A673 (cell line): Measurements from ENCODE around the gene ZNF746. TPM values are rescaled to one million over a fixed set of nuclear protein-coding genes. Genes with fewer than 3 reads are reported as not detected.

Experiments used
- BruUV-seq: library from RNA; stranded (reverse); fragments of 400-500 nt; replicated peaks from 2 replicates; lab custom pipeline; 2021; lab: Mats Ljungman, UMichigan
- CTCF ChIA-PET: fragments of 300-600 bp; sonication (Branson Sonifier 250); formaldehyde crosslinking; loops from one replicate; lab custom pipeline; 2022; ENCODE audit warnings: antibody characterized with exemption; lab: Charles Lee
- POLR2A ChIA-PET: fragments of 300-600 bp; sonication (Branson Sonifier 250); formaldehyde crosslinking; loops from one replicate; lab custom pipeline; 2022; ENCODE audit warnings: antibody characterized with exemption; ENCODE audit not compliant: low non-redundant PET; lab: Charles Lee
- DNase-seq: peaks from one replicate; pipeline ENCODE4 v3.0.0-alpha.2; 2015; ENCODE audit warnings: low spot score
- H3K27ac ChIP-seq: fragments of 200-600 bp; sonication (generic); 2 replicates; pipeline ENCODE4 v1.5.1; 2016; ENCODE audit warnings: mixed run types, low read depth, mild to moderate bottlenecking, mixed read lengths, antibody characterized with exemption, low read length; ENCODE audit not compliant: poor library complexity, severe bottlenecking
- H3K27me3 ChIP-seq: fragments of 200-600 bp; sonication (generic); replicated peaks from 2 replicates; pipeline ENCODE4 v1.6.1; 2017; ENCODE audit warnings: mixed run types, low read depth, mild to moderate bottlenecking, mixed read lengths, antibody characterized with exemption, low read length; ENCODE audit not compliant: insufficient read depth, poor library complexity
- H3K36me3 ChIP-seq: fragments of 200-600 bp; sonication (generic); 2 replicates; pipeline ENCODE4 v1.6.1; 2016; ENCODE audit warnings: mixed run types, mild to moderate bottlenecking, mixed read lengths, antibody characterized with exemption, low read length; ENCODE audit not compliant: insufficient read depth, poor library complexity, severe bottlenecking
- H3K4me1 ChIP-seq: fragments of 200-600 bp; sonication (generic); 2 replicates; pipeline ENCODE4 v1.6.1; 2017; ENCODE audit warnings: mixed run types, mild to moderate bottlenecking, mixed read lengths, antibody characterized with exemption, low read length; ENCODE audit not compliant: insufficient read depth, poor library complexity, severe bottlenecking
- H3K4me3 ChIP-seq: fragments of 200-600 bp; sonication (generic); 2 replicates; pipeline ENCODE4 v1.5.1; 2016; ENCODE audit warnings: low read depth, mixed run types, mild to moderate bottlenecking, mixed read lengths, low read length; ENCODE audit not compliant: poor library complexity, severe bottlenecking
- H3K9me3 ChIP-seq: fragments of 200-600 bp; sonication (generic); 2 replicates; pipeline ENCODE4 v1.6.1; 2016; ENCODE audit warnings: mixed run types, low read depth, mild to moderate bottlenecking, mixed read lengths, antibody characterized with exemption, low read length; ENCODE audit not compliant: poor library complexity, severe bottlenecking
- CTCF ChIP-seq: fragments of 300-800, 200-600 bp; sonication (generic); conservative IDR thresholded peaks from 2 replicates; pipeline ENCODE4 v1.5.1; 2017; ENCODE audit warnings: low read depth, mild to moderate bottlenecking, antibody characterized with exemption, low read length, moderate library complexity, mixed read lengths
- EZH2 ChIP-seq: fragments of 200-600 bp; sonication (generic); IDR thresholded peaks from 2 replicates; pipeline ENCODE4 v1.6.1; 2017; ENCODE audit warnings: borderline replicate concordance, low read depth, mild to moderate bottlenecking, mixed read lengths, antibody characterized with exemption, low read length; ENCODE audit not compliant: poor library complexity, severe bottlenecking
- intact Hi-C: fragments of 100-400 bp; cut with micrococcal nuclease; formaldehyde crosslinking; loops from one replicate; pipeline ENCODE4 v1.10.0; 2022; ENCODE audit not compliant: unreplicated experiment
- total RNA-seq: library from RNA; stranded (reverse); gene quantifications from 2 replicates; pipeline ENCODE4 v1.2.3, GENCODE V29; 2021

ZNF746 gene
- total RNA-seq, 1 experiment from 2014 or later, result 22.5 TPM

- BruUV-seq, result no TSS peak
- Histone ChIP-seq H3K36me3 (peaks cover 47% of the 10 kb centered on the region), H3K27ac (no peak overlapping the region), H3K4me3 (no peak overlapping the region), H3K27me3 (no peaks in the 10 kb centered on the region), H3K4me1 (peaks cover 15% of the 10 kb centered on the region), H3K9me3 (no peaks in the 10 kb centered on the region)
- TF ChIP-seq EZH2 (no peak), CTCF (no peak)
- intact Hi-C loops, result no loop called here
- DNase-seq, result no peak
- CTCF ChIA-PET, result no interaction called here
- POLR2A ChIA-PET, result no interaction called here
Measured at GRCh38 chr7:149454006-149454405, 43.6 kb downstream of the ZNF746 start.

- no peak for DNase-seq
- intact Hi-C loops, result no loop called here
- TF ChIP-seq EZH2 (no peak), CTCF (no peak)
- ChIA-PET CTCF (no interaction called here), POLR2A (no interaction called here)
- peaks cover 57% of the 10 kb centered on the region for H3K36me3 ChIP-seq
- H3K4me3 ChIP-seq, result no peak overlapping the region
- H3K27ac ChIP-seq, result no peak overlapping the region
- no peaks in the 10 kb centered on the region for H3K27me3 ChIP-seq
- no peaks in the 10 kb centered on the region for H3K4me1 ChIP-seq
- BruUV-seq, result no TSS peak
- H3K9me3 ChIP-seq, result no peaks in the 10 kb centered on the region
Measured at GRCh38 chr7:149450821-149451220, 46.8 kb downstream of the ZNF746 start.

DNA sequence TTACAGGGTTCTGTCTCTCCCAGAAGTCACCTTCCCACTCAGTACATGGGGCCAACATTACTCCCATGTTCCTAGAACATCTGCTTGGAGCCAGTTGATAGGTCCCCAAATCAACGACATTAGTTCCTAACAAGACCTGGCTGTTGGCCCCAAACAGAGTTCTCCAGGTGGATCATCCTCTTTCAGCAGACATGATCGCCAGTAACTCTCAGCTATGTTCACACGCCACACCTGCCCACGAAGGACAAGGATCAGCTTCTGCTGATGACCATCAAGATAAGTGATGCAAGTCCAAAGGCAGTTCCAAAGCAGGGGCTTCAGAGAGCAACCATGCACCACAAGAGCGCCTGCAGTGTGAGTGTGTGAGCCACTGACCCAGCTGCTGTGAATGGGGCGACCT is 47.7 kb downstream of the ZNF746 start:
- CTCF ChIA-PET, result no interaction called here
- BruUV-seq, result no TSS peak
- peaks cover 53% of the 10 kb centered on the region for H3K36me3 ChIP-seq

More for the DNA sequence above, 47.7 kb downstream of the ZNF746 start:
- POLR2A ChIA-PET, result no interaction called here
- intact Hi-C loops, result no loop called here
- no peak for DNase-seq
- H3K4me1 ChIP-seq, result no peaks in the 10 kb centered on the region
- TF ChIP-seq EZH2 (no peak), CTCF (no peak)
- no peak overlapping the region for H3K27ac ChIP-seq
- H3K27me3 ChIP-seq, result no peaks in the 10 kb centered on the region
- no peaks in the 10 kb centered on the region for H3K9me3 ChIP-seq
- H3K4me3 ChIP-seq, result no peak overlapping the region
